Transverse colon (tissue), 4 donors: ENCODE measurements around the gene STK24.

Source experiments
- CTCF ChIP-seq, 5 experiments: fragments of 200-600 bp in 3 of 5; fragments of 450-650 bp in 2 of 5; sonication (generic) in 3 of 5; IDR thresholded peaks; 1 replicate in 2 of 5; 2 replicates in 3 of 5; pipeline ENCODE4 v1.5.1; 2016 to 2017; ENCODE audit warnings: antibody characterized with exemption in 5 of 5, inconsistent platforms in 3 of 5, mild to moderate bottlenecking in 2 of 5, moderate library complexity in 1 of 5
- EP300 ChIP-seq: sonication (generic); formaldehyde crosslinking; IDR thresholded peaks from one replicate; pipeline ENCODE4 v1.6.1; 2017; ENCODE audit warnings: antibody characterized with exemption, low read depth
- POLR2A ChIP-seq: fragments of 450-650 bp; IDR thresholded peaks from one replicate; pipeline ENCODE4 v1.6.1; 2016; ENCODE audit warnings: antibody characterized with exemption, mild to moderate bottlenecking, moderate library complexity
- POLR2AphosphoS5 ChIP-seq, 3 donors: sonication (generic); formaldehyde crosslinking; IDR thresholded peaks; one replicate each; pipeline ENCODE4 v1.6.1; 2016; ENCODE audit warnings: antibody characterized with exemption in 3 of 3

- TF ChIP-seq CTCF (IDR thresholded peaks at IDR 0.05) (no peak), POLR2A (no peak), POLR2AphosphoS5 (IDR thresholded peaks at IDR 0.05) (no peak), EP300 (no peak)
Observed at GRCh38 chr13:98586400-98587345, 9.8 kb upstream of the STK24 start.
